Measurements from ENCODE around the gene IGFBP3.

IGFBP3 gene

GRCh38 chr7:45968856-45969541 is 47.9 kb upstream of the IGFBP3 start:
- H3K9ac ChIP-seq (ENCODE audit: low read length), result no peak overlapping the region
- no peaks in the 10 kb centered on the region for H3K9me3 ChIP-seq (replicated peaks; ENCODE audit: insufficient read depth, low read length)
- H3K4me3 ChIP-seq (ENCODE audit: low read length), result no peak overlapping the region
- no peaks in the 10 kb centered on the region for H3K4me1 ChIP-seq (ENCODE audit: low read length)
- TF ChIP-seq CTCF (IDR thresholded peaks at IDR 0.05; ENCODE audit: low read length) (no peak), EZH2 (optimal IDR thresholded peaks at IDR 0.05; ENCODE audit: low read depth, low read length) (no peak), EZH2phosphoT487 (IDR thresholded peaks at IDR 0.05; ENCODE audit: low read length) (no peak)
- no peak for DNase-seq
- no peaks in the 10 kb centered on the region for H3K79me2 ChIP-seq (ENCODE audit: low read length)
- H3F3A ChIP-seq (ENCODE audit: insufficient read depth, low read length), result no peaks in the 10 kb centered on the region
- no peak overlapping the region for H2AFZ ChIP-seq (ENCODE audit: low read length)
- H4K20me1 ChIP-seq (ENCODE audit: insufficient read depth, low read length), result no peaks in the 10 kb centered on the region
- H3K36me3 ChIP-seq (replicated peaks; ENCODE audit: insufficient read depth, low read length), result no peaks in the 10 kb centered on the region
- no peaks in the 10 kb centered on the region for H3K27me3 ChIP-seq (replicated peaks; ENCODE audit: insufficient read depth, low read length)
- no peak overlapping the region for H3K27ac ChIP-seq (ENCODE audit: low read length)
- H3K4me2 ChIP-seq (ENCODE audit: low read depth, low read length), result no peak overlapping the region
- no peaks in the 10 kb centered on the region for H3K9me2 ChIP-seq (replicated peaks; ENCODE audit: insufficient read depth, low read length)

GRCh38 chr7:45968312-45968711 is 47.2 kb upstream of the IGFBP3 start:
- TF ChIP-seq EZH2phosphoT487 (IDR thresholded peaks at IDR 0.05; ENCODE audit: low read length) (no peak), EZH2 (optimal IDR thresholded peaks at IDR 0.05; ENCODE audit: low read depth, low read length) (no peak), CTCF (IDR thresholded peaks at IDR 0.05; ENCODE audit: low read length) (no peak)
- no peaks in the 10 kb centered on the region for H3K27me3 ChIP-seq (replicated peaks; ENCODE audit: insufficient read depth, low read length)
- H3F3A ChIP-seq (ENCODE audit: insufficient read depth, low read length), result no peaks in the 10 kb centered on the region
- H3K4me2 ChIP-seq (ENCODE audit: low read depth, low read length), result no peak overlapping the region
- H3K9ac ChIP-seq (ENCODE audit: low read length), result no peak overlapping the region
- H4K20me1 ChIP-seq (ENCODE audit: insufficient read depth, low read length), result no peaks in the 10 kb centered on the region
- no peaks in the 10 kb centered on the region for H3K9me3 ChIP-seq (replicated peaks; ENCODE audit: insufficient read depth, low read length)
- H2AFZ ChIP-seq (ENCODE audit: low read length), result no peak overlapping the region
- no peaks in the 10 kb centered on the region for H3K4me1 ChIP-seq (ENCODE audit: low read length)
- H3K79me2 ChIP-seq (ENCODE audit: low read length), result no peaks in the 10 kb centered on the region
- H3K9me2 ChIP-seq (replicated peaks; ENCODE audit: insufficient read depth, low read length), result no peaks in the 10 kb centered on the region
- no peaks in the 10 kb centered on the region for H3K36me3 ChIP-seq (replicated peaks; ENCODE audit: insufficient read depth, low read length)
- H3K4me3 ChIP-seq (ENCODE audit: low read length), result no peak overlapping the region
- H3K27ac ChIP-seq (ENCODE audit: low read length), result no peak overlapping the region
- DNase-seq, result no peak

- Histone ChIP-seq H2AFZ (ENCODE audit: low read length) (no peak overlapping the region), H3K4me2 (ENCODE audit: low read depth, low read length) (no peak overlapping the region), H4K20me1 (ENCODE audit: insufficient read depth, low read length) (no peaks in the 10 kb centered on the region), H3K4me1 (ENCODE audit: low read length) (no peaks in the 10 kb centered on the region), H3F3A (ENCODE audit: insufficient read depth, low read length) (no peaks in the 10 kb centered on the region), H3K79me2 (ENCODE audit: low read length) (no peaks in the 10 kb centered on the region), H3K27ac (ENCODE audit: low read length) (no peak overlapping the region), H3K27me3 (replicated peaks; ENCODE audit: insufficient read depth, low read length) (no peaks in the 10 kb centered on the region), H3K4me3 (ENCODE audit: low read length) (no peak overlapping the region), H3K9me2 (replicated peaks; ENCODE audit: insufficient read depth, low read length) (no peaks in the 10 kb centered on the region), H3K36me3 (replicated peaks; ENCODE audit: insufficient read depth, low read length) (no peaks in the 10 kb centered on the region), H3K9ac (ENCODE audit: low read length) (no peak overlapping the region), H3K9me3 (replicated peaks; ENCODE audit: insufficient read depth, low read length) (no peaks in the 10 kb centered on the region)
- DNase-seq, result no peak
- TF ChIP-seq CTCF (IDR thresholded peaks at IDR 0.05; ENCODE audit: low read length) (no peak), EZH2phosphoT487 (IDR thresholded peaks at IDR 0.05; ENCODE audit: low read length) (no peak), EZH2 (optimal IDR thresholded peaks at IDR 0.05; ENCODE audit: low read depth, low read length) (no peak)
These were observed 46.6 kb upstream of the IGFBP3 start for GRCh38 chr7:45967591-45968157.

Data from MM.1S (cell line).